ENCODE data around the gene CYP3A4. TPM values are rescaled to one million over a fixed set of nuclear protein-coding genes. Genes with fewer than 3 reads are reported as not detected.
"Not testable (repeated sequence)": the region's sequence is repeated elsewhere in the genome, so short reads cannot be mapped to it uniquely, and the experiment has no call there.

CYP3A4 gene
- total RNA-seq, 1 donor from 2014 or later = not detected

GRCh38 chr7:99792967-99793366 lies 9.0 kb upstream of the CYP3A4 start:
- no peak for DNase-seq (ENCODE audit: low spot score)

GRCh38 chr7:99791667-99792369 lies 7.8 kb upstream of the CYP3A4 start:
- DNase-seq (ENCODE audit: low spot score) = no peak

GRCh38 chr7:99791021-99791420 lies 7.0 kb upstream of the CYP3A4 start:
- no peak for DNase-seq (ENCODE audit: low spot score)

GRCh38 chr7:99790407-99790806 lies 6.4 kb upstream of the CYP3A4 start:
- no peak for DNase-seq (ENCODE audit: low spot score)

GRCh38 chr7:99789441-99790070 lies 5.6 kb upstream of the CYP3A4 start:
- no peak for DNase-seq (ENCODE audit: low spot score)

- DNase-seq (ENCODE audit: low spot score) = no peak
Measured at GRCh38 chr7:99788554-99788953, 4.6 kb upstream of the CYP3A4 start.

- no peak for DNase-seq (ENCODE audit: low spot score)
Measured at GRCh38 chr7:99786726-99787335, 2.8 kb upstream of the CYP3A4 start.

GRCh38 chr7:99785654-99786053 lies 1.7 kb upstream of the CYP3A4 start:
- not testable (repeated sequence) for DNase-seq (ENCODE audit: low spot score)

- no peak for DNase-seq (ENCODE audit: low spot score)
Measured at GRCh38 chr7:99782012-99782953, 1.7 kb downstream of the CYP3A4 start.

GRCh38 chr7:99780588-99780987 lies 3.4 kb downstream of the CYP3A4 start:
- no peak for DNase-seq (ENCODE audit: low spot score)

GRCh38 chr7:99779949-99780348 lies 4.0 kb downstream of the CYP3A4 start:
- DNase-seq (ENCODE audit: low spot score) = no peak

- no peak for DNase-seq (ENCODE audit: low spot score)
Measured at GRCh38 chr7:99778880-99779279, 5.1 kb downstream of the CYP3A4 start.

- not testable (repeated sequence) for DNase-seq (ENCODE audit: low spot score)
Measured at GRCh38 chr7:99773395-99773794, 10.6 kb downstream of the CYP3A4 start.

- no peak for DNase-seq (ENCODE audit: low spot score)
Measured at GRCh38 chr7:99772565-99772964, 11.4 kb downstream of the CYP3A4 start.

- not testable (repeated sequence) for DNase-seq (ENCODE audit: low spot score)
Measured at GRCh38 chr7:99769494-99769893, 14.5 kb downstream of the CYP3A4 start.

GRCh38 chr7:99768471-99768870 lies 15.5 kb downstream of the CYP3A4 start:
- DNase-seq (ENCODE audit: low spot score) = no peak

- DNase-seq (ENCODE audit: low spot score) = no peak
Measured at GRCh38 chr7:99767662-99768061, 16.3 kb downstream of the CYP3A4 start.

GRCh38 chr7:99766484-99767099 lies 17.4 kb downstream of the CYP3A4 start:
- no peak for DNase-seq (ENCODE audit: low spot score)

- no peak for DNase-seq (ENCODE audit: low spot score)
Measured at GRCh38 chr7:99764478-99764877, 19.5 kb downstream of the CYP3A4 start.

GRCh38 chr7:99762680-99763327 lies 21.2 kb downstream of the CYP3A4 start:
- DNase-seq (ENCODE audit: low spot score) = peak; percentile 51

GRCh38 chr7:99755085-99755484 lies 28.9 kb downstream of the CYP3A4 start:
- DNase-seq (ENCODE audit: low spot score) = no peak
